GM19193 (cell line): ENCODE results near the gene RPL26.

Experiments used
- POLR2A ChIP-seq: IDR thresholded peaks from 4 replicates; pipeline ENCODE4 v1.6.1; 2011; ENCODE audit not compliant: insufficient read depth, insufficient read length; ENCODE audit errors: extremely low read depth

The RPL26 gene

GRCh38 chr17:8383143-8383822, at the start of gene RPL26:
RPL26 (minus strand) TSS chr17:8383193; CDS start chr17:8382310, 883 bp downstream.
- TF ChIP-seq POLR2A: peak; percentile 98

GRCh38 chr17:8430966-8431365, 48.0 kb upstream of the RPL26 start:
- no peak for TF ChIP-seq POLR2A

- no peak for TF ChIP-seq POLR2A
Measured at GRCh38 chr17:8426802-8427201, 43.8 kb upstream of the RPL26 start.

- no peak for TF ChIP-seq POLR2A
Measured at GRCh38 chr17:8426094-8426720, 43.2 kb upstream of the RPL26 start.

- TF ChIP-seq POLR2A: no peak
Measured at GRCh38 chr17:8421571-8421970, 38.6 kb upstream of the RPL26 start.

GRCh38 chr17:8420041-8420934, 37.3 kb upstream of the RPL26 start:
- TF ChIP-seq POLR2A: no peak

- TF ChIP-seq POLR2A: no peak
Measured at GRCh38 chr17:8419305-8419704, 36.3 kb upstream of the RPL26 start.

GRCh38 chr17:8418471-8418870, 35.5 kb upstream of the RPL26 start:
- no peak for TF ChIP-seq POLR2A

GRCh38 chr17:8417806-8418205, 34.8 kb upstream of the RPL26 start:
- TF ChIP-seq POLR2A: no peak

GRCh38 chr17:8413938-8414337, 30.9 kb upstream of the RPL26 start:
- no peak for TF ChIP-seq POLR2A

- TF ChIP-seq POLR2A: no peak
Measured at GRCh38 chr17:8413328-8413727, 30.3 kb upstream of the RPL26 start.

GRCh38 chr17:8412089-8412488, 29.1 kb upstream of the RPL26 start:
- no peak for TF ChIP-seq POLR2A

GRCh38 chr17:8410883-8411238, 27.9 kb upstream of the RPL26 start:
- TF ChIP-seq POLR2A: no peak

- TF ChIP-seq POLR2A: no peak
Measured at GRCh38 chr17:8409966-8410882, 27.2 kb upstream of the RPL26 start.

GRCh38 chr17:8408371-8408770, 25.4 kb upstream of the RPL26 start:
- no peak for TF ChIP-seq POLR2A

- no peak for TF ChIP-seq POLR2A
Measured at GRCh38 chr17:8406174-8406573, 23.2 kb upstream of the RPL26 start.
